GM18867 (cell line): ENCODE data around the gene ZNF397.

Source experiments
- ATAC-seq: cut with Tn5 transposase; IDR thresholded peaks from one replicate; pipeline ENCODE4 v1.9.1; 2021; ENCODE audit warnings: mild to moderate bottlenecking, moderate library complexity; ENCODE audit not compliant: unreplicated experiment

The ZNF397 gene

DNA sequence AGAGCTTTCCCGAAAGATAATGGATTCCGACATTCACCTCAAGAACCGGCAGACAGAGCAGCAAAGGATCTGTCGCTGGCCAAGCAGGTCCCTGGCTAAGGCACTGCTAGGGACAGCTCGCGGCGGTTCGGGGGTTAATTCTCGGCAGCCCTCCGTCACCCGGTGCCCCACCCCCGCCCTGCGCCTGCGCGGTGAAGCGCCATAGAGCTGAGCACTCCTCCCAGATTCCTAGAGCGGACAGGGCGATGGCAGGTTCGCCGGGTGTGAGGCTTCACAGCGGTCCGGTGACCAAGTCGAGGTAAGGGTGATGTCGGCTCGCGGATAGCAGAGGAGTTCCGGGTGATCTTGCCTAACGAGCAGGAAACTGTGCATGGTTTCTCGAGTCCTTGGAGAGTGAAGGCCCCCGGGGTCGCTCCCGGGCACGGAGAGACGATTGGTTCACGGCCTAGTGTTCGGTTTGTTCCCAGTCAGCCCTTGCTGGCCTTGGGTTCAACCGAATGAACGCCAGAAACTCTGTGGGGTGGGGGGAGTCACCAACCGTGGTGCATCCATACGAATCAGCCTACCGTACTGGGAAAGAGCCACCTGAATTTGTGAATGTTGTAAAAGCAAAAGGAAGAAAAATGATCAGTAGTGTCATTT lies 49.4 kb downstream of the ZNF397 start, which contains the start of gene ZSCAN30:
ZSCAN30 (minus strand) TSS at position 136 of the 642 bp plus-strand sequence. CDS start 25,877 bp downstream, outside the sequence.
- peak; percentile 95 for ATAC-seq

DNA sequence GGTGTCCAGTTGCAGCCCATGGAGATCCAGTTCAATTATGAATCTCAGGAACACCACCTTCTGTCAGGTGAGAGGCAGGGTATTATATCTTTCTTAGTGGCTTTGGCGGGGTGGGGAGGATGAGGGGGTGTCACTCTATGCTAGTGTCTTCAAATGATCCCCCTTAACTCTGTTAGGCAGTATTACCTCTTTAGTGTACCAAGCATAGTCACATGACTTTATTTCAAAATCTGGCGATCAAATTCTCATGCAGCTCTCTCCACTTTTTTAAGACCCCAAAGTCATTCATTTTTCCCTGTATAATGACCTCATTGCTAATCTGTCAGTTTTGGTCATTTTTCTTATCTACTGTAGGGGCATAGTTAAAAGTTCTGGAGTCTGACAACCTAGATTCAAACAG lies 50.3 kb downstream of the ZNF397 start:
- ATAC-seq = no peak

DNA sequence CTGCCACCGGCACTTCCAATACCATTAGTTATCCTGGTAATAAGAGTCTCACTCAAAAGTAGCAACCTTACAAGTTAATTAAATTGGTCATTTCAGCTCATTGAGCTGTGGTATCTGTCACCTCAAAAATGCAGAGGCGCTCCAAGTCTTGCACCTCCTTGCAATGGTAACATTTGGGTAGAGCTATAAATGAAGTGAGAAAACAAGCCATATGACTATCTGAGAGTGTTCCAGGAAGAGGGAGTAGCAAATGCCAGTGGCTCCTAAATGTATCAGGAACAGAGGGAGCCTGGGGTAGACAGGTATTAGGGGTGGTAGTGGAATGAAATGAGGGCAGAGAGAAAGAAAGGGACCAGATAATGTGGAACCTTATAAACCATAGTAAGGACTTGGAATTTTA lies 55.2 kb downstream of the ZNF397 start:
- ATAC-seq = no peak

DNA sequence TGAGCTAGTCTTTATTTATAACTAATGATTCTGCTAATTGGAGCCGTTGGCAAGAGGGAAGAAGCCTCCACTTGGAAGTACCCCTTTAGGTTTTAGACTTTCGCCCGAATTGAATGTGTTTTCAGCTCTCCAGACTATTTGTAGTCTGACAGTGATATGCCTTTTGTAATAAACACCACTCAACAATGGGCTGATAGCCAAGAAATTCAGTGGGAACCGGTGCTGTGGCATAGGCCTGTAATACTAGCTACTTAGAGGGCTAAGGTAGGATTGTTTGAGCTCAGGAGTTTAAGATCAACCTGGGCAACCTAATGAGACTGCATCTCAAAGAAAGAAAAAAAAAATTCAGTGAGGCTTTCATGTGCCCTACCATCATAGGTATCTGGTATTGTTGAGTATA lies 62.8 kb downstream of the ZNF397 start:
- ATAC-seq = no peak

DNA sequence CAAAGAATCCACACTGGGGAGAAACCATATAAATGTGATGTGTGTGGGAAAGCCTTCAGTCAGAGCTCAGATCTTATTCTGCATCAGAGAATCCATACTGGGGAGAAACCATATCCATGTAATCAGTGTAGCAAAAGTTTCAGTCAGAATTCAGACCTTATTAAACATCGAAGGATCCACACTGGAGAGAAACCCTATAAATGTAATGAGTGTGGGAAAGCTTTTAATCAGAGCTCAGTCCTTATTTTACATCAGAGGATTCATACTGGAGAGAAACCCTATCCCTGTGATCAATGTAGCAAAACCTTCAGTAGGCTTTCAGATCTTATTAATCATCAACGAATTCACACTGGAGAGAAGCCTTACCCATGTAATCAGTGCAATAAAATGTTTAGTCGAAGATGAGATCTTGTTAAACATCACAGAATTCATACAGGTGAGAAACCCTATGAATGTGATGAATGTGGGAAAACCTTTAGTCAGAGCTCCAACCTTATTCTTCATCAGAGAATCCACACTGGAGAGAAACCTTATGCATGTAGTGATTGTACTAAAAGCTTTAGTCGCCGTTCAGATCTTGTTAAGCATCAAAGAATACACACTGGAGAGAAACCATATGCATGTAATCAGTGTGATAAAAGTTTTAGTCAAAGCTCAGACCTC lies 65.9 kb downstream of the ZNF397 start:
- no peak for ATAC-seq
